ENCODE data around the gene ZBED6. TPM values are rescaled to one million over a fixed set of nuclear protein-coding genes. Genes with fewer than 3 reads are reported as not detected.
"Not testable (repeated sequence)": the region's sequence is repeated elsewhere in the genome, so short reads cannot be mapped to it uniquely, and the experiment has no call there.

Gene ZBED6
- total and polyA plus RNA-seq, 9 of the 15 experiments (the other 6 are each of a cell fraction or from before 2014, with no cell fraction given) = 0.21 to 16.6 (median 5.0) TPM

DNA sequence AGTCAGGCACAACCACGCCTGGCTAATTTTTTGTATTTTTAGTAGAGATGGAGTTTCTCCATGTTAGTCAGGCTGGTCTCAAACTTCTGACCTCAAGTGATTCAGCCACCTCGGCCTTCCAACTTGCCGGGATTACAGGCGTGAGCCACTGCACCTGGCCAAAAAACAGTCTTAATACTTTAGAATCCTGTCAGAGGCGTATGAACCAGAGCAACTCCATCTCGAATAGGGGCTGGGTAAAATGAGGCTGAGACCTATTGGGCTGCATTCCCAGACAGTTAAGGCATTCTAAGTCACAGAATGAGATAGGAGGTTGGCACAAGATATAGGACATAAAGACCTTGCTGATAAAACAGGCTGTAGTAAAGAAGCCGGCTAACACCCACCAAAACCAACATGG, 33.5 kb upstream of the ZBED6 start:
- H3K27ac ChIP-seq (ENCODE audit: extremely low read depth, low read depth, low read length); POLR2A ChIA-PET; DNase-seq (ENCODE audit: extremely low read depth in 1 of 4, low spot score in 3 of 4); H4K20me1 ChIP-seq (replicated peaks; ENCODE audit: control insufficient read depth, insufficient read depth, low read length); H2AFZ ChIP-seq (ENCODE audit: low read depth, low read length); in situ Hi-C loops (cut with MboI); CTCF ChIA-PET (ENCODE audit: low intra/inter-chr PET ratio); BruUV-seq (replicated peaks); H3K27me3 ChIP-seq (ENCODE audit: control insufficient read depth in 2 of 2, insufficient read depth in 2 of 2, low read length in 2 of 2); H3K79me2 ChIP-seq (ENCODE audit: control insufficient read depth, insufficient read depth, low read length); H3K36me3 ChIP-seq (ENCODE audit: control insufficient read depth, insufficient read depth, low read length); H3K9ac ChIP-seq (ENCODE audit: insufficient read depth in 1 of 2, low read depth in 2 of 2, low read length in 2 of 2); H3K9me1 ChIP-seq (ENCODE audit: control insufficient read depth, insufficient read depth, low read length); H3K9me3 ChIP-seq (replicated peaks; ENCODE audit: control insufficient read depth, insufficient read depth, low read depth, low read length); intact Hi-C loops (cut with micrococcal nuclease); H3K4me2 ChIP-seq (ENCODE audit: insufficient read depth, low read length); ATAC-seq; FAIRE-seq; H3K4me3 ChIP-seq: not testable (repeated sequence)
- H3K4me1 ChIP-seq (replicated peaks in 1 of 2; ENCODE audit: control insufficient read depth in 2 of 2, insufficient read depth in 2 of 2, low read length in 2 of 2) = peaks cover 4 to 12% of the 10 kb centered on the region in 2 experiments; a peak in 4 of 5 replicates
- TF ChIP-seq ZNF79 (CRISPR knock-in tag; IDR thresholded peaks at IDR 0.05; ENCODE audit: low read depth) = peak; percentile 71; the same call in 1 of the 2 replicates
- 36% methylated on average over 7 of the region's 7 CpGs for WGBS (ENCODE audit: insufficient coverage, low coverage, missing lambda C conversion rate)

DNA sequence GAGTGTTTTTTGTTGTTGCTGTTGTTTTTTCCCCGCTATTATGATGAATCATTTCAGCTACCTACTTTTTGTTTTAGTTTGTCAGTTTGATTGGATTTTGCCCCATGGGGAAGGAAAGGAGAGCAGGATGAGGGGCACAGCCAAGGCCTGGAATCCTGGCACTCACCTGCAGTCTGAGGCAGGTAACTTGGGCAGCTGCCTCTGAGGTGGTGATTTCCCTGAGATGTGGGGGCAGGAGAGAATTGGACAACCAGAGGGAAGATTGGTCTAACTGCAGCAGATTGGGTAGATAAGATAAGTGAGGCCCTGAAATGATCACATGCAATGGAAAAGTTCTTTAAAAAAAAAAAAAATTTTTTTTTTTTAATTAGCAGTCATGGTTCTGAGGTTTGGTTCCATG, 31.9 kb upstream of the ZBED6 start:
- Histone ChIP-seq H3K36me3 (ENCODE audit: control insufficient read depth, insufficient read depth, low read length) (no peaks in the 10 kb centered on the region), H3K79me2 (ENCODE audit: control insufficient read depth, insufficient read depth, low read length) (no peaks in the 10 kb centered on the region), H3K27me3 (ENCODE audit: control insufficient read depth in 2 of 2, insufficient read depth in 2 of 2, low read length in 2 of 2) (peaks cover 4 to 7% of the 10 kb centered on the region in 2 experiments; a peak in 4 of 5 replicates), H3K27ac (ENCODE audit: extremely low read depth, low read depth, low read length) (no peak overlapping the region), H2AFZ (ENCODE audit: low read depth, low read length) (no peak overlapping the region), H3K9ac (ENCODE audit: insufficient read depth in 1 of 2, low read depth in 2 of 2, low read length in 2 of 2) (no peak overlapping the region), H3K4me3 (no peak overlapping the region), H4K20me1 (replicated peaks; ENCODE audit: control insufficient read depth, insufficient read depth, low read length) (no peaks in the 10 kb centered on the region), H3K9me1 (ENCODE audit: control insufficient read depth, insufficient read depth, low read length) (no peaks in the 10 kb centered on the region), H3K4me1 (replicated peaks in 1 of 2; ENCODE audit: control insufficient read depth in 2 of 2, insufficient read depth in 2 of 2, low read length in 2 of 2) (peaks cover 4 to 12% of the 10 kb centered on the region in 2 experiments; a peak in 4 of 5 replicates), H3K9me3 (replicated peaks; ENCODE audit: control insufficient read depth, insufficient read depth, low read depth, low read length) (no peaks in the 10 kb centered on the region), H3K4me2 (ENCODE audit: insufficient read depth, low read length) (no peak overlapping the region)
- ChIA-PET POLR2A (interaction anchor here (0.6 kb wide), 3 partner anchors 541 to 1109 kb away, joined by 3 read pairs; no protein-coding TSS in a partner anchor), CTCF (ENCODE audit: low intra/inter-chr PET ratio) (no interaction called here)
- no peak for ATAC-seq
- no TSS peak for BruUV-seq (replicated peaks)
- 33% methylated on average over 1 of the region's 1 CpG for WGBS (ENCODE audit: insufficient coverage, low coverage, missing lambda C conversion rate)
- peak in 1 of 4 experiments; percentile 12 for DNase-seq (ENCODE audit: extremely low read depth in 1 of 4, low spot score in 3 of 4)
- TF ChIP-seq MAZ (CRISPR knock-in tag; conservative IDR thresholded peaks at IDR 0.05 in 1 of 2, IDR thresholded peaks at IDR 0.05 in 1 of 2) = no peak
- 0 out of 2 replicates have a peak, but pooled peaks have one; percentile 18 for TF ChIP-seq GATA2 (CRISPR knock-in tag; IDR thresholded peaks at IDR 0.05)
- TF ChIP-seq RAD21 (CRISPR knock-in tag; conservative IDR thresholded peaks at IDR 0.05 in 1 of 2, IDR thresholded peaks at IDR 0.05 in 1 of 2) = 0 out of 4 replicates have a peak, but pooled peaks of 1 of the 2 experiments have one; percentile 16
- TF ChIP-seq ZNF165 (CRISPR knock-in tag; IDR thresholded peaks at IDR 0.05; ENCODE audit: borderline replicate concordance) = no peak
- no peak for FAIRE-seq
- intact Hi-C loops (cut with micrococcal nuclease) = no loop called here
- in situ Hi-C loops (cut with MboI) = no loop called here

Data from K562 (cell line).